ENCODE results near the gene S100A13. TPM values are rescaled to one million over a fixed set of nuclear protein-coding genes. Genes with fewer than 3 reads are reported as not detected.
A peak's percentile ranks its signal among the peaks of the same experiment; 100 is the strongest.

The S100A13 gene
- total RNA-seq, 1 experiment from 2014 or later, result 111 TPM

DNA sequence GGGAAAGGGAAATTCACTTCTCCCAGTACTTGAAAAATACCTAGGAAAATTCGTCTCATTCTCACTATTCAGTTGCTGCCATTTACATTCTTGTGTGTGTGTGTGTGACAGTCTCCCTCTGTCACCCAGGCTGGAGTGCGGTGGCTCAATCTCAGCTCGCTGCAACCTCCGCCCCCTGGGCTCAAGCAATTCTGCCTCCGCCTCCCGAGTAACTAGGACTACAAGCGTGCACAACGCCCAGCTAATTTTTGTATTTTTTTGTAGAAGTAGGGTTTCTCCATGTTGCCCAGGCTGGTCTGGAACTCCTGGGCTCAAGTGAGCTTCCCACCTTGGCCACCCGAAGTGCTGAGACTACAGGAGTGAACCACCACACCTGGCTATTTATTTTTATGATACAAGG is 32.4 kb upstream of the S100A13 start:
- ChIA-PET CTCF (no interaction called here), POLR2A (no interaction called here)
- TSS peak; percentile 89 for BruUV-seq (replicated peaks)
- ATAC-seq (no peak), DNase-seq (ENCODE audit: low read depth, low spot score) (no peak)
- H3K36me3 ChIP-seq (ENCODE audit: control insufficient read depth, insufficient read depth, low read length), result peaks cover 28% of the 10 kb centered on the region
- peaks cover 11% of the 10 kb centered on the region; the same call in 1 of the 2 replicates for H3K4me1 ChIP-seq (ENCODE audit: control insufficient read depth, insufficient read depth, low read length)
- in situ Hi-C loops (cut with HindIII; ENCODE audit: low pct_unique_long_range_greater_than_20kb, low sequenced_read_pairs) (no loop called here), intact Hi-C loops (cut with micrococcal nuclease; ENCODE audit: unreplicated experiment) (loop anchor here (5.0 to 10.0 kb wide), 2 partner anchors 85 to 152 kb away; no protein-coding TSS in a partner anchor)
- H3K27ac ChIP-seq (ENCODE audit: low read length), result peak overlapping the region; percentile 88
- TF ChIP-seq, protein P1, sequence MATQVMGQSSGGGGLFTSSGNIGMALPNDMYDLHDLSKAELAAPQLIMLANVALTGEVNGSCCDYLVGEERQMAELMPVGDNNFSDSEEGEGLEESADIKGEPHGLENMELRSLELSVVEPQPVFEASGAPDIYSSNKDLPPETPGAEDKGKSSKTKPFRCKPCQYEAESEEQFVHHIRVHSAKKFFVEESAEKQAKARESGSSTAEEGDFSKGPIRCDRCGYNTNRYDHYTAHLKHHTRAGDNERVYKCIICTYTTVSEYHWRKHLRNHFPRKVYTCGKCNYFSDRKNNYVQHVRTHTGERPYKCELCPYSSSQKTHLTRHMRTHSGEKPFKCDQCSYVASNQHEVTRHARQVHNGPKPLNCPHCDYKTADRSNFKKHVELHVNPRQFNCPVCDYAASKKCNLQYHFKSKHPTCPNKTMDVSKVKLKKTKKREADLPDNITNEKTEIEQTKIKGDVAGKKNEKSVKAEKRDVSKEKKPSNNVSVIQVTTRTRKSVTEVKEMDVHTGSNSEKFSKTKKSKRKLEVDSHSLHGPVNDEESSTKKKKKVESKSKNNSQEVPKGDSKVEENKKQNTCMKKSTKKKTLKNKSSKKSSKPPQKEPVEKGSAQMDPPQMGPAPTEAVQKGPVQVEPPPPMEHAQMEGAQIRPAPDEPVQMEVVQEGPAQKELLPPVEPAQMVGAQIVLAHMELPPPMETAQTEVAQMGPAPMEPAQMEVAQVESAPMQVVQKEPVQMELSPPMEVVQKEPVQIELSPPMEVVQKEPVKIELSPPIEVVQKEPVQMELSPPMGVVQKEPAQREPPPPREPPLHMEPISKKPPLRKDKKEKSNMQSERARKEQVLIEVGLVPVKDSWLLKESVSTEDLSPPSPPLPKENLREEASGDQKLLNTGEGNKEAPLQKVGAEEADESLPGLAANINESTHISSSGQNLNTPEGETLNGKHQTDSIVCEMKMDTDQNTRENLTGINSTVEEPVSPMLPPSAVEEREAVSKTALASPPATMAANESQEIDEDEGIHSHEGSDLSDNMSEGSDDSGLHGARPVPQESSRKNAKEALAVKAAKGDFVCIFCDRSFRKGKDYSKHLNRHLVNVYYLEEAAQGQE (IDR thresholded peaks at IDR 0.05; ENCODE audit: insufficient read depth in 1 of 2, low read depth in 2 of 2, low read length in 1 of 2), result no peak
- TF ChIP-seq SIN3A (IDR thresholded peaks at IDR 0.05; ENCODE audit: borderline replicate concordance, insufficient read depth, low read depth, low read length), result no peak
- H3K4me3 ChIP-seq (ENCODE audit: low read depth in 2 of 2, low read length in 2 of 2), result peak overlapping the region; percentile 69 to 84
- no peaks in the 10 kb centered on the region for H3K9me3 ChIP-seq (ENCODE audit: control insufficient read depth, insufficient read depth, low read depth, low read length)
- no peaks in the 10 kb centered on the region for H3K27me3 ChIP-seq (ENCODE audit: control insufficient read depth, insufficient read depth, low read length)

DNA sequence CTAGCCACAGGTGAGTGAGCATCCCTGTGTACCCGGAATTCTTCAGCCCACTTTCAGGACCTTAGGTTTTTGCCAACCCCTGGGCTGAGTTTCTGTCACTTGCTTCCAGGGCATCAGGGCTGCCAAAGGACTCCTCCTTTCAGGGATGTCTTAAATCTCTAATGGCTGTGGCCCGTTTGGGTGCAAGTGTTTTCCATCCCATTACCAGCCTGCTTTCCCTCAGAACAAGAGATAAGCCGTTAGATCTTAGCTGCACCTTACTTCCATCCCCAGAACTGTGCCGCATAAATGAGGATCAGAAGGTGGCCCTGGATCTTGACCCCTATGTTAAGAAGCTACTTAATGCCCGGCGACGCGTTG is 31.9 kb upstream of the S100A13 start:
- DNase-seq (ENCODE audit: low read depth, low spot score), result no peak
- POLR2A ChIA-PET, result no interaction called here
- Histone ChIP-seq H3K4me3 (ENCODE audit: low read depth in 2 of 2, low read length in 2 of 2) (peak overlapping the region; percentile 69 to 84), H3K4me1 (ENCODE audit: control insufficient read depth, insufficient read depth, low read length) (peaks cover 11% of the 10 kb centered on the region; the same call in 1 of the 2 replicates), H3K27me3 (ENCODE audit: control insufficient read depth, insufficient read depth, low read length) (no peaks in the 10 kb centered on the region), H3K27ac (ENCODE audit: low read length) (peak overlapping the region; percentile 88), H3K9me3 (ENCODE audit: control insufficient read depth, insufficient read depth, low read depth, low read length) (no peaks in the 10 kb centered on the region), H3K36me3 (ENCODE audit: control insufficient read depth, insufficient read depth, low read length) (peaks cover 23% of the 10 kb centered on the region)
- peak; percentile 1; the same call in 1 of the 2 replicates for ATAC-seq
- in situ Hi-C loops (cut with HindIII; ENCODE audit: low pct_unique_long_range_greater_than_20kb, low sequenced_read_pairs) (no loop called here), intact Hi-C loops (cut with micrococcal nuclease; ENCODE audit: unreplicated experiment) (loop anchor here (10.0 kb wide), 1 partner anchor 84 kb away; no protein-coding TSS in a partner anchor)
- TF ChIP-seq TCF7L2 (IDR thresholded peaks at IDR 0.05; ENCODE audit: low read depth, low read length) (no peak), POLR2AphosphoS5 (IDR thresholded peaks at IDR 0.05; ENCODE audit: low read depth, low read length) (no peak), SIN3A (IDR thresholded peaks at IDR 0.05; ENCODE audit: borderline replicate concordance, insufficient read depth, low read depth, low read length) (no peak)
- TF ChIP-seq, protein P2, sequence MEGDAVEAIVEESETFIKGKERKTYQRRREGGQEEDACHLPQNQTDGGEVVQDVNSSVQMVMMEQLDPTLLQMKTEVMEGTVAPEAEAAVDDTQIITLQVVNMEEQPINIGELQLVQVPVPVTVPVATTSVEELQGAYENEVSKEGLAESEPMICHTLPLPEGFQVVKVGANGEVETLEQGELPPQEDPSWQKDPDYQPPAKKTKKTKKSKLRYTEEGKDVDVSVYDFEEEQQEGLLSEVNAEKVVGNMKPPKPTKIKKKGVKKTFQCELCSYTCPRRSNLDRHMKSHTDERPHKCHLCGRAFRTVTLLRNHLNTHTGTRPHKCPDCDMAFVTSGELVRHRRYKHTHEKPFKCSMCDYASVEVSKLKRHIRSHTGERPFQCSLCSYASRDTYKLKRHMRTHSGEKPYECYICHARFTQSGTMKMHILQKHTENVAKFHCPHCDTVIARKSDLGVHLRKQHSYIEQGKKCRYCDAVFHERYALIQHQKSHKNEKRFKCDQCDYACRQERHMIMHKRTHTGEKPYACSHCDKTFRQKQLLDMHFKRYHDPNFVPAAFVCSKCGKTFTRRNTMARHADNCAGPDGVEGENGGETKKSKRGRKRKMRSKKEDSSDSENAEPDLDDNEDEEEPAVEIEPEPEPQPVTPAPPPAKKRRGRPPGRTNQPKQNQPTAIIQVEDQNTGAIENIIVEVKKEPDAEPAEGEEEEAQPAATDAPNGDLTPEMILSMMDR (IDR thresholded peaks at IDR 0.05), result no peak
- TF ChIP-seq, protein P1 (IDR thresholded peaks at IDR 0.05; ENCODE audit: insufficient read depth in 1 of 2, low read depth in 2 of 2, low read length in 1 of 2), result no peak
- BruUV-seq (replicated peaks), result no TSS peak
- CTCF ChIA-PET, result no interaction called here

Measured in Panc1 (cell line).